GM13977 (cell line): ENCODE measurements around the gene PDK2.

Experiments used
- DNase-seq: peaks from one replicate; pipeline ENCODE4 v3.0.0; 2012; ENCODE audit warnings: low spot score
- CTCF ChIP-seq: IDR thresholded peaks from 2 replicates; pipeline ENCODE4 v1.5.1; 2012; ENCODE audit warnings: mild to moderate bottlenecking, control low read depth; ENCODE audit not compliant: insufficient read depth; ENCODE audit errors: extremely low read depth, missing control alignments
- in situ Hi-C: fragments of 300-500 bp; cut with MboI; formaldehyde crosslinking; loops from one replicate; pipeline ENCODE4 v1.12.0; 2022; ENCODE audit warnings: low sequenced_read_pairs, low pct_unique_long_range_greater_than_20kb, mixed read lengths, inconsistent platforms; ENCODE audit not compliant: unreplicated experiment

The PDK2 gene

GRCh38 chr17:50076221-50076590, 18.9 kb upstream of the PDK2 start:
- no peak for TF ChIP-seq CTCF
- in situ Hi-C loops: no loop called here

GRCh38 chr17:50076591-50077235, 18.4 kb upstream of the PDK2 start:
- DNase-seq: no peak
- TF ChIP-seq CTCF: no peak
- in situ Hi-C loops: no loop called here

More at GRCh38 chr17:50076221-50076590, 18.9 kb upstream of the PDK2 start:
- DNase-seq: no peak

GRCh38 chr17:50078430-50078829, 16.7 kb upstream of the PDK2 start:
- no peak for DNase-seq
- in situ Hi-C loops: no loop called here
- no peak for TF ChIP-seq CTCF

GRCh38 chr17:50079334-50080095, 15.6 kb upstream of the PDK2 start:
- peak; percentile 72 for TF ChIP-seq CTCF
- no peak for DNase-seq
- in situ Hi-C loops: no loop called here

- in situ Hi-C loops: no loop called here
- TF ChIP-seq CTCF: no peak
- no peak for DNase-seq
These were observed 15.1 kb upstream of the PDK2 start for GRCh38 chr17:50080096-50080480.

GRCh38 chr17:50080827-50081226, 14.3 kb upstream of the PDK2 start:
- in situ Hi-C loops: no loop called here

More at GRCh38 chr17:50080827-50081226, 14.3 kb upstream of the PDK2 start:
- no peak for TF ChIP-seq CTCF
- no peak for DNase-seq
